Choroid plexus epithelial cell (primary cell): ENCODE results near the gene VSIG4.
"Not testable (repeated sequence)": the region's sequence is repeated elsewhere in the genome, so short reads cannot be mapped to it uniquely, and the experiment has no call there.

Experiments used
- DNase-seq: peaks from one replicate; pipeline ENCODE4 v3.0.0-alpha.2; 2010; ENCODE audit warnings: low read depth
- H3K4me3 ChIP-seq: 2 replicates; pipeline ENCODE4 v1.5.1; 2011; ENCODE audit warnings: low read depth, mild to moderate bottlenecking, control low read depth, low read length, moderate library complexity
- TF ChIP-seq, protein P1 (sequence below): conservative IDR thresholded peaks from 2 replicates; pipeline ENCODE4 v1.5.1; 2011; ENCODE audit warnings: low read depth, mild to moderate bottlenecking, control low read depth, inconsistent platforms, low read length, moderate library complexity

VSIG4 gene

DNA sequence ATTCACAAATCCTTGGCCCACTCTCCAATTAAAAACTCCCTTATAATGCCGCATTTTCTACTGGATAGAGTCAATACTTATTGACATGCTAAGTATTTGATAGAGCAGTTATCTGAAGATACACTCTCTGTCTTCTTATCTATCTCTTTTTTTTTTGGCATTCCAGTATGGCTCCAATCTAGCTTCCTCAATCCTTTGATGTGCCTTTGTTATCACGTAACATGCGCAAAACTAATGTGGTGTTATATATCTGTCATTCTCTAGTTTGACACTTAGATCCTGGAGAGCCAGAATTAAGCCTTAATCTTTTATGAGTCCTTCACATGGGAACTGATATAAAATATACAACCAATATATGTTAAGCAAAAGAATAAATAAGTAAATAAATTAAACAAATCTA is 54.7 kb downstream of the VSIG4 start:
- H3K4me3 ChIP-seq = no peak overlapping the region
- TF ChIP-seq, protein P1, sequence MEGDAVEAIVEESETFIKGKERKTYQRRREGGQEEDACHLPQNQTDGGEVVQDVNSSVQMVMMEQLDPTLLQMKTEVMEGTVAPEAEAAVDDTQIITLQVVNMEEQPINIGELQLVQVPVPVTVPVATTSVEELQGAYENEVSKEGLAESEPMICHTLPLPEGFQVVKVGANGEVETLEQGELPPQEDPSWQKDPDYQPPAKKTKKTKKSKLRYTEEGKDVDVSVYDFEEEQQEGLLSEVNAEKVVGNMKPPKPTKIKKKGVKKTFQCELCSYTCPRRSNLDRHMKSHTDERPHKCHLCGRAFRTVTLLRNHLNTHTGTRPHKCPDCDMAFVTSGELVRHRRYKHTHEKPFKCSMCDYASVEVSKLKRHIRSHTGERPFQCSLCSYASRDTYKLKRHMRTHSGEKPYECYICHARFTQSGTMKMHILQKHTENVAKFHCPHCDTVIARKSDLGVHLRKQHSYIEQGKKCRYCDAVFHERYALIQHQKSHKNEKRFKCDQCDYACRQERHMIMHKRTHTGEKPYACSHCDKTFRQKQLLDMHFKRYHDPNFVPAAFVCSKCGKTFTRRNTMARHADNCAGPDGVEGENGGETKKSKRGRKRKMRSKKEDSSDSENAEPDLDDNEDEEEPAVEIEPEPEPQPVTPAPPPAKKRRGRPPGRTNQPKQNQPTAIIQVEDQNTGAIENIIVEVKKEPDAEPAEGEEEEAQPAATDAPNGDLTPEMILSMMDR = no peak
- DNase-seq = no peak

DNA sequence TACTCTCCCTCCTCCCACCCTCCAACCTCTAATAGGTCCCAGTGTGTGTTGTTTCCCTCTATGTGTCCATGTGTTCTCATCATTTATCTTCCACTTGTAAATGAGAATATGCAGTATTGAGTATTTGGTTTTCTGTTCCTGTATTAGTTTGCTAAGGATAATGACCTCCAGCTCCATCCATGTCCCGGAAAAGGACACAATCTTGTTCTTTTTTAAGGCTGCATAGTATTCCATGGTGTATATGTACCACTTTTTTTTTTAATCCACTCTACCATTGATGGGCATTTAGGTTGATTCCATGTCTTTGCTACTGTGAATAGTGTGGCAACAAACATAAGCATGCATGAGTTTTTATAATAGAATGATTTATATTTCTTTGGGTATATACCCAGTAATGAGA is 62.7 kb downstream of the VSIG4 start:
- not testable (repeated sequence) for H3K4me3 ChIP-seq, DNase-seq

DNA sequence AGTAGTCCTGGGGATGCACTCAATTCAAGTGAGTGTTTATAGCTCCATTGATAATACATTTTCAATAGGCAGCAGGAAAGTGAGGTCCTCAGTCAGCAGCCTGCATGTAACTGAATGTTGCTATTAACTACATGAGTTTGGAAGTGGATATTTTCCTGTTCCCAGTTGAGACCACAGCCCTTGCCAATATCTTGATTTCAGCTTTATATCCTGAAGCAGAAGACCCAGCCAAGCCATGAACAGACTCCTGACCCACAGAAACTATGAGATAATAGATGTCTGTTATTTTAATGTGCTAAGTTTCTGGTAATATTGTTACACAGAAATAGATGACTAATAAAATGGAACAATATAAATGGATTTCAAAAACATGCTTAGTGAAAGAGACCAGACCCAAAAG is 63.7 kb downstream of the VSIG4 start:
- TF ChIP-seq, protein P1 = no peak
- H3K4me3 ChIP-seq = no peak overlapping the region
- no peak for DNase-seq

DNA sequence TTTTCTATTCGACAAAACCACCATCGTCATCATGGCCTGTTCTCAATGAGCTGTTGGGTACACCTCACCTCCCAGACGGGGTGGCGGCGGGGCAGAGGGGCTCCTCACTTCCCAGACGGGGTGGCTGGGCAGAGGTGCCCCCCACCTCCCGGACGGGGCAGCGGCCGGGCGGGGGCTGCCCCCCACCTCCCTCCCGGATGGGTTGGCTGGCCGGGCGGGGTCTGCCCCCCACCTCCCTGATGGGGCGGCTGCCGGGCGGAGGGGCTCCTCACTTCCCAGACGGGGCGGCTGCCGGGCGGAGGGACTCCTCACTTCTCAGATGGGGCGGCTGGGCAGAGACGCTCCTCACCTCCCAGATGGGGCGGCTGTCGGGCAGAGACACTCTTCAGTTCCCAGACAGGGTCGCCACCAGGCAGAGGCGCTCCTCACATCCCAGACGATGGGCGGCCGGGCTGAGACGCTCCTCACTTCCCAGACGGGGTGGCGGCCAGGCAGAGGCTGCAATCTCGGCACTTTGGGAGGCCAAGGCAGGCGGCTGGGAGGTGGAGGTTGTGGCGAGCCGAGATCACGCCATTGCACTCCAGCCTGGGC is 64.6 kb downstream of the VSIG4 start:
- not testable (repeated sequence) for DNase-seq

More for the DNA sequence above, 64.6 kb downstream of the VSIG4 start:
- H3K4me3 ChIP-seq = not testable (repeated sequence)
